Measurements from ENCODE around the gene KIF1C. TPM values are rescaled to one million over a fixed set of nuclear protein-coding genes. Genes with fewer than 3 reads are reported as not detected.
A peak's percentile ranks its signal among the peaks of the same experiment; 100 is the strongest.

Gene KIF1C
- total RNA-seq, 1 experiment from 2014 or later: 130 TPM

DNA sequence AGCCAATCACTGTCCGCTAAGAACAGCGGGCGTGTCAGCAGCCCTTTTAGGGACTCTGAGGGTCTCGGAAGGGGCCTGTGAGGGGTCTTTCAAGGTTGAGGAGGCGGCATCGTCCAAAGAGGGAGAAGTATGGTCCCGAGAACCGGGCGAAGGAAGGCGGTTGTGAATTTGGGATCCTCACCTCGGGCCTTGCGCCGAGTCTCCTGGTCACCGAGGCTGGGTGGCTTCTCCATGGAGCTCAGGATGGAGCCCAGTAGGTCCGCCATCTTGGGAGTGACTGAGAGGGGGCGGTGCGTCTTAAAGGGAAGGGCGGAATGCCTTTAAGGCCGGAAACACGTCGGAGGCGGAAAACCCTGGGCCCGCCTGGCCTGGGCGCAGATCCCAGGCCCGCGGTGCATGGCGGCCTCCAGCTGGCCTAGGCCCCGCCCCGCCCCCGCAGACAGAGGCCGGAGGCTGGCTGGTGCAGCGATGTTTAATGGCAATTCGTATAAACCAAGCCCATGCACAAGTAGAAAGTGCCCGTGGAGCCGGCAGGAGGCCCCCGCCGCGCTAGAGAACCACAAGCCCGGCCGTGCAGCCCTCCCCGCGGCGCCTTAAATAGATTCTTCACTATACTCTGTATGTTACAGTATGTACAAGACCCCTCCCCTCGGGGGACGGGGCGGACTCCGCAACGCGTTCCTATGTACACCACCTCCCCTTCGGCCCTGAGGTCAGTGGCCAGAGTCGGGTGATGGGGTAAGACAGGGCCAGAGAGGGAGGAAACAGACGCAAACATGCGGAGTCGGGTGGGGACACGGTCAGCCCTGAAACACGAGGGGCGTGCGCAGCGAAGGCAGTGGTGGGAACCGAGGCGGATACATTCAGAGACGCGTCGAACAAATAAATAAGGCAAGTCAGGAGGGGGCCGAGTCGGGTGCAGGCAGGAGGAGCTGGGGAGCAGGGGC, 29.9 kb upstream of the KIF1C start, which contains the start of gene SPAG7 (continued):
- TF ChIP-seq ELF4 (CRISPR knock-in tag; IDR thresholded peaks at IDR 0.05; ENCODE audit: low read depth): no peak
- TF ChIP-seq ZNF512 (CRISPR knock-in tag; IDR thresholded peaks at IDR 0.05; ENCODE audit: borderline replicate concordance): no peak
- TF ChIP-seq, protein P1, sequence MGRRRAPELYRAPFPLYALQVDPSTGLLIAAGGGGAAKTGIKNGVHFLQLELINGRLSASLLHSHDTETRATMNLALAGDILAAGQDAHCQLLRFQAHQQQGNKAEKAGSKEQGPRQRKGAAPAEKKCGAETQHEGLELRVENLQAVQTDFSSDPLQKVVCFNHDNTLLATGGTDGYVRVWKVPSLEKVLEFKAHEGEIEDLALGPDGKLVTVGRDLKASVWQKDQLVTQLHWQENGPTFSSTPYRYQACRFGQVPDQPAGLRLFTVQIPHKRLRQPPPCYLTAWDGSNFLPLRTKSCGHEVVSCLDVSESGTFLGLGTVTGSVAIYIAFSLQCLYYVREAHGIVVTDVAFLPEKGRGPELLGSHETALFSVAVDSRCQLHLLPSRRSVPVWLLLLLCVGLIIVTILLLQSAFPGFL (CRISPR knock-in tag; IDR thresholded peaks at IDR 0.05; ENCODE audit: borderline replicate concordance): 0 out of 2 replicates have a peak, but pooled peaks have one; percentile 22
- TF ChIP-seq FOXJ3 (CRISPR knock-in tag; IDR thresholded peaks at IDR 0.05; ENCODE audit: borderline replicate concordance): 0 out of 2 replicates have a peak, but pooled peaks have one; percentile 11
- TF ChIP-seq HMGXB4 (CRISPR knock-in tag; IDR thresholded peaks at IDR 0.05): peak; percentile 68
- TF ChIP-seq ARID4B (CRISPR knock-in tag; IDR thresholded peaks at IDR 0.05; ENCODE audit: borderline replicate concordance): peak; percentile 65; the same call in 1 of the 2 replicates
- peak; percentile 66 for TF ChIP-seq ZNF281 (CRISPR knock-in tag; IDR thresholded peaks at IDR 0.05)
- TF ChIP-seq TEAD1 (CRISPR knock-in tag; IDR thresholded peaks at IDR 0.05): peak; percentile 81
- TF ChIP-seq NFE2L1 (CRISPR knock-in tag; IDR thresholded peaks at IDR 0.05): no peak
- TF ChIP-seq NR2C2 (CRISPR knock-in tag; IDR thresholded peaks at IDR 0.05): 0 out of 2 replicates have a peak, but pooled peaks have one; percentile 28
- TF ChIP-seq, protein P2, sequence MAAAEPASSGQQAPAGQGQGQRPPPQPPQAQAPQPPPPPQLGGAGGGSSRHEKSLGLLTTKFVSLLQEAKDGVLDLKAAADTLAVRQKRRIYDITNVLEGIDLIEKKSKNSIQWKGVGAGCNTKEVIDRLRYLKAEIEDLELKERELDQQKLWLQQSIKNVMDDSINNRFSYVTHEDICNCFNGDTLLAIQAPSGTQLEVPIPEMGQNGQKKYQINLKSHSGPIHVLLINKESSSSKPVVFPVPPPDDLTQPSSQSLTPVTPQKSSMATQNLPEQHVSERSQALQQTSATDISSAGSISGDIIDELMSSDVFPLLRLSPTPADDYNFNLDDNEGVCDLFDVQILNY (CRISPR knock-in tag; IDR thresholded peaks at IDR 0.05): peak; percentile 57; the same call in 1 of the 2 replicates
- peak; percentile 51 for TF ChIP-seq TP53 (CRISPR knock-in tag; IDR thresholded peaks at IDR 0.05)
- peak; percentile 40; the same call in 1 of the 2 replicates for TF ChIP-seq ZNF219 (CRISPR knock-in tag; IDR thresholded peaks at IDR 0.05; ENCODE audit: borderline replicate concordance)
- TF ChIP-seq ETV6 (CRISPR knock-in tag; IDR thresholded peaks at IDR 0.05): peak; percentile 34
- TF ChIP-seq CBFB (CRISPR knock-in tag; IDR thresholded peaks at IDR 0.05; ENCODE audit: low read depth): peak; percentile 40; the same call in 1 of the 2 replicates

Data from WTC11 (cell line).